Fibroblast of villous mesenchyme (primary cell): ENCODE results near the gene RAD51B. TPM values are rescaled to one million over a fixed set of nuclear protein-coding genes. Genes with fewer than 3 reads are reported as not detected.

Experiments
- DNase-seq: peaks from one replicate; pipeline ENCODE4 v3.0.0-alpha.2; 2010; ENCODE audit warnings: low read depth
- H3K4me3 ChIP-seq: 2 replicates; pipeline ENCODE4 v1.5.1; 2011; ENCODE audit warnings: low read depth, mild to moderate bottlenecking, low read length
- CTCF ChIP-seq: IDR thresholded peaks from 2 replicates; pipeline ENCODE4 v1.5.1; 2012; ENCODE audit warnings: low read depth, mild to moderate bottlenecking, low read length; ENCODE audit not compliant: insufficient read depth
- total RNA-seq: library from RNA; depleted of rRNA; stranded (reverse); fragments of >200 nt; gene quantifications from 2 replicates; pipeline ENCODE4 v1.2.3, GENCODE V29; 2012

RAD51B gene
- total RNA-seq, 1 donor: 22.0 TPM

GRCh38 chr14:68268197-68268596 is 448.6 kb downstream of the RAD51B start:
- H3K4me3 ChIP-seq: no peak overlapping the region
- no peak for TF ChIP-seq CTCF
- DNase-seq: no peak

DNA sequence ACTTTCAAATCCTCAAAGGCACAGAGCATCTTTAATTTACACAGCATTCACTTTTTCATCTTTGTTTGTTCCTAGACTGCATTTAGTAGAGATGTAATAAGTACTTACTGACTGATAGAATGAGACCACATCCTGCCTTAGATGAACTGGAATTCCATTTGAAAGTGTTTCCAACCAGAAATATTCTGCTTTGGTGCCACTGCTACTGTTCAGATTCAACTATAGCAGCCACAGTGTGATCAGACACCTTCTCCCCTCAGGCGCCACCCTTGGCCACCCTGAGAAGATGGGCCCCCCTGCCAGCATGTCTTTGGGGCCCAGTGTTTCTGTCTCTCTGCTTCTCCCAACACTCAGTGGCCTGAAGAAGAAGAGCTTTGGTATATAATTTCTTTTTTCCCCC is 449.1 kb downstream of the RAD51B start:
- H3K4me3 ChIP-seq: no peak overlapping the region
- DNase-seq: no peak
- no peak for TF ChIP-seq CTCF

GRCh38 chr14:68269136-68269927 is 449.8 kb downstream of the RAD51B start:
- H3K4me3 ChIP-seq: no peak overlapping the region
- no peak for DNase-seq
- no peak for TF ChIP-seq CTCF

GRCh38 chr14:68270342-68270741 is 450.8 kb downstream of the RAD51B start:
- no peak overlapping the region for H3K4me3 ChIP-seq
- no peak for TF ChIP-seq CTCF
- peak; percentile 85 for DNase-seq

DNA sequence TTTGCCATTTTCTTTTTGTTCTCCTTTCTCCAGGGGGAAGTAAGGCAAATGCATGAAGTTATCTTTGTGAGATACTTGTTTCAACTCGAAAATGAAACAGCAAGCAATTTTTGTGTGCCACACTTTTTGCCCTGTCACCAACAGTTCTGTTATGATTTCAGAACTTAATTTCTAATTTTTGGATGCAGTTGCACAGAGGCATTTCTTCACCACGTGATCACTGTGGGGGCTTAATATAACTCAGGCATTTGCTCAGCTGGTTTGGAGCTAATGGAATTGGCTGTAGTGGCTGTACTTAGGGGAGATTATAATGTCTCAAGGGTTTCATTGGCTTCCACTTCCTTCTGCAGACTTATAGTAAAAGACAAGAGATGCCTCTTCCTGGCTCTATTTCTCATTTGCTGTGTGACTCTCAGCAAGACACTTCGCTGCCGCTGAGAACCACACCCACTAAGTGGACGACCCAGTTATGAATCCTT is 452.4 kb downstream of the RAD51B start:
- no peak overlapping the region for H3K4me3 ChIP-seq
- TF ChIP-seq CTCF: no peak
- no peak for DNase-seq

DNA sequence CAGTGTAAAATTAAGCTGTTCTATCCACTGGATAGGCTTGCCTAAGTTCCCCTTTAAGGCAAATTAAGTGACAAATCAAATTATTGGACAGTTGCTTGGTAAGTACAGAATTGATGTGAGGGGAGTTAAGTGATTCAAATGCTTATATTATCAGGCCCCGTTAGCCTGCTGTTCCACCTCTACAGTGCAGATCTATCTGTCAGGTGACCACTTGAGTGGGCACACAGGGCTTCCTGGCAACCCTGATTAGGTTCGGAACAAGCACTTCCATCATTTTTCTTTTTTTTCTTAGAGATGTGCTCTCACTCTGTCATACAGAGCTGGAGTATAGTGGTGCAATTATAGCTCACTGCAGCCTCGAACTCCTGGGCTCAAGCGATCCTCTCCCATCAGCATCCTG is 453.8 kb downstream of the RAD51B start:
- no peak overlapping the region for H3K4me3 ChIP-seq
- DNase-seq: no peak
- no peak for TF ChIP-seq CTCF

- DNase-seq: no peak
- no peak for TF ChIP-seq CTCF
- H3K4me3 ChIP-seq: no peak overlapping the region
Observed at GRCh38 chr14:68274725-68275124, 455.1 kb downstream of the RAD51B start.
